Stimulated activated CD4-positive, alpha-beta T cell treated with anti-CD3 and anti-CD28 coated beads, Interleukin-4, amount 100 ng/mL, for 1 hour (primary cell): ENCODE results near the gene UFSP2.
"Not testable (repeated sequence)": the region's sequence is repeated elsewhere in the genome, so short reads cannot be mapped to it uniquely, and the experiment has no call there.

Source experiments
- DNase-seq: peaks from one replicate; pipeline ENCODE4 v3.0.0-alpha.2; 2020

The UFSP2 gene

GRCh38 chr4:185383451-185383850, 42.3 kb downstream of the UFSP2 start:
- no peak for DNase-seq

GRCh38 chr4:185382754-185383153, 43.0 kb downstream of the UFSP2 start:
- no peak for DNase-seq

GRCh38 chr4:185381288-185382196, 44.2 kb downstream of the UFSP2 start:
- no peak for DNase-seq

GRCh38 chr4:185380320-185380719, 45.4 kb downstream of the UFSP2 start:
- no peak for DNase-seq

GRCh38 chr4:185379326-185380295, 46.2 kb downstream of the UFSP2 start:
- DNase-seq: no peak

GRCh38 chr4:185378264-185378663, 47.5 kb downstream of the UFSP2 start:
- no peak for DNase-seq

GRCh38 chr4:185374573-185374972, 51.2 kb downstream of the UFSP2 start:
- DNase-seq: no peak

- DNase-seq: no peak
Measured at GRCh38 chr4:185374027-185374426, 51.7 kb downstream of the UFSP2 start.

GRCh38 chr4:185371702-185372101, 54.1 kb downstream of the UFSP2 start:
- no peak for DNase-seq

- DNase-seq: no peak
Measured at GRCh38 chr4:185370268-185370949, 55.4 kb downstream of the UFSP2 start.

GRCh38 chr4:185369731-185370130, 56.0 kb downstream of the UFSP2 start:
- no peak for DNase-seq

GRCh38 chr4:185364886-185365285, 60.9 kb downstream of the UFSP2 start:
- DNase-seq: no peak

GRCh38 chr4:185363251-185363650, 62.5 kb downstream of the UFSP2 start:
- DNase-seq: no peak

- DNase-seq: not testable (repeated sequence)
Measured at GRCh38 chr4:185362570-185362969, 63.2 kb downstream of the UFSP2 start.

GRCh38 chr4:185361872-185362271, 63.9 kb downstream of the UFSP2 start:
- DNase-seq: no peak

GRCh38 chr4:185359767-185360446, 65.9 kb downstream of the UFSP2 start:
- DNase-seq: no peak

- no peak for DNase-seq
Measured at GRCh38 chr4:185358959-185359358, 66.8 kb downstream of the UFSP2 start.

GRCh38 chr4:185358514-185358913, 67.2 kb downstream of the UFSP2 start:
- DNase-seq: no peak

GRCh38 chr4:185357733-185358440, 67.9 kb downstream of the UFSP2 start:
- DNase-seq: no peak

- no peak for DNase-seq
Measured at GRCh38 chr4:185357211-185357610, 68.6 kb downstream of the UFSP2 start.

GRCh38 chr4:185352741-185353140, 73.0 kb downstream of the UFSP2 start:
- DNase-seq: no peak

GRCh38 chr4:185352202-185352601, 73.6 kb downstream of the UFSP2 start:
- no peak for DNase-seq
